GM18867 (cell line): ENCODE results near the gene SNX25.
"Not testable (repeated sequence)": the region's sequence is repeated elsewhere in the genome, so short reads cannot be mapped to it uniquely, and the experiment has no call there.

Source experiments
- ATAC-seq: cut with Tn5 transposase; IDR thresholded peaks from one replicate; pipeline ENCODE4 v1.9.1; 2021; ENCODE audit warnings: mild to moderate bottlenecking, moderate library complexity; ENCODE audit not compliant: unreplicated experiment

Gene SNX25

GRCh38 chr4:185229021-185229818 lies 19.8 kb downstream of the SNX25 start:
- ATAC-seq, result no peak

GRCh38 chr4:185232370-185232769 lies 23.0 kb downstream of the SNX25 start:
- no peak for ATAC-seq

GRCh38 chr4:185235119-185235842 lies 25.9 kb downstream of the SNX25 start:
- no peak for ATAC-seq

- no peak for ATAC-seq
Measured at GRCh38 chr4:185235843-185236503, 26.6 kb downstream of the SNX25 start.

- ATAC-seq, result no peak
Measured at GRCh38 chr4:185237175-185237574, 27.8 kb downstream of the SNX25 start.

GRCh38 chr4:185238215-185238681 lies 28.9 kb downstream of the SNX25 start:
- ATAC-seq, result no peak

GRCh38 chr4:185238750-185239149 lies 29.4 kb downstream of the SNX25 start:
- ATAC-seq, result no peak

GRCh38 chr4:185240486-185240885 lies 31.1 kb downstream of the SNX25 start:
- ATAC-seq, result not testable (repeated sequence)

- no peak for ATAC-seq
Measured at GRCh38 chr4:185242749-185243533, 33.5 kb downstream of the SNX25 start.

- ATAC-seq, result no peak
Measured at GRCh38 chr4:185243879-185244278, 34.5 kb downstream of the SNX25 start.

GRCh38 chr4:185244763-185245162 lies 35.4 kb downstream of the SNX25 start:
- ATAC-seq, result no peak

GRCh38 chr4:185246453-185246852 lies 37.1 kb downstream of the SNX25 start:
- no peak for ATAC-seq

GRCh38 chr4:185247151-185247550 lies 37.8 kb downstream of the SNX25 start:
- no peak for ATAC-seq

GRCh38 chr4:185248393-185249039 lies 39.1 kb downstream of the SNX25 start:
- no peak for ATAC-seq

GRCh38 chr4:185249105-185249504 lies 39.7 kb downstream of the SNX25 start:
- no peak for ATAC-seq

GRCh38 chr4:185254434-185254833 lies 45.0 kb downstream of the SNX25 start:
- ATAC-seq, result no peak

GRCh38 chr4:185255868-185256267 lies 46.5 kb downstream of the SNX25 start:
- no peak for ATAC-seq

GRCh38 chr4:185256446-185256845 lies 47.0 kb downstream of the SNX25 start:
- no peak for ATAC-seq

GRCh38 chr4:185257086-185257485 lies 47.7 kb downstream of the SNX25 start:
- ATAC-seq, result no peak

GRCh38 chr4:185257694-185258093 lies 48.3 kb downstream of the SNX25 start:
- ATAC-seq, result no peak
